ENCODE measurements around the gene POLR3G.

DNA sequence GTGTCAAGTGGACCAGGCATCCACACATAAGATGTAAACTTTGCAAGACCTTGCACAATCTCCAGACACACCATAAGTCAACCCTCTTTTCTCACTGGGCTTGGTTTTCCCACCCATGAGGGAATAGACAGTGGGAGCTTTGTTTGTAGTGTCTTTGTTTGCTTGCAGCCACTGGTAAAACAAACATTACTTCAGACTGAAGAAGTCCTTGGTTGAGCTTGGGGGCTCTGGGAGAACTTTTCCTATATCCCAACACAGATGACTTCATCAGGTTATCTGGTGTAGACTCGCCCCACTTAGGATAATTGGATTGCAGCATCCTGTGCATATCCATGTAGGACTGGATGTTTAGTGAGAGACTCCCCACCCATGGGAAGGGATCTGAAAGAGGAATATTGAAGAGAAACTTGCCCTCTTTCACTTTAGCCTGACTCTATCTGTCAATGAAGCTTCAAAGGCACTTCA lies 72.4 kb downstream of the POLR3G start:
- TF ChIP-seq POLR2A (IDR thresholded peaks at IDR 0.05) = no peak
- TF ChIP-seq, protein P1, sequence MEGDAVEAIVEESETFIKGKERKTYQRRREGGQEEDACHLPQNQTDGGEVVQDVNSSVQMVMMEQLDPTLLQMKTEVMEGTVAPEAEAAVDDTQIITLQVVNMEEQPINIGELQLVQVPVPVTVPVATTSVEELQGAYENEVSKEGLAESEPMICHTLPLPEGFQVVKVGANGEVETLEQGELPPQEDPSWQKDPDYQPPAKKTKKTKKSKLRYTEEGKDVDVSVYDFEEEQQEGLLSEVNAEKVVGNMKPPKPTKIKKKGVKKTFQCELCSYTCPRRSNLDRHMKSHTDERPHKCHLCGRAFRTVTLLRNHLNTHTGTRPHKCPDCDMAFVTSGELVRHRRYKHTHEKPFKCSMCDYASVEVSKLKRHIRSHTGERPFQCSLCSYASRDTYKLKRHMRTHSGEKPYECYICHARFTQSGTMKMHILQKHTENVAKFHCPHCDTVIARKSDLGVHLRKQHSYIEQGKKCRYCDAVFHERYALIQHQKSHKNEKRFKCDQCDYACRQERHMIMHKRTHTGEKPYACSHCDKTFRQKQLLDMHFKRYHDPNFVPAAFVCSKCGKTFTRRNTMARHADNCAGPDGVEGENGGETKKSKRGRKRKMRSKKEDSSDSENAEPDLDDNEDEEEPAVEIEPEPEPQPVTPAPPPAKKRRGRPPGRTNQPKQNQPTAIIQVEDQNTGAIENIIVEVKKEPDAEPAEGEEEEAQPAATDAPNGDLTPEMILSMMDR (IDR thresholded peaks at IDR 0.05 in 8 of 11, conservative IDR thresholded peaks at IDR 0.05 in 3 of 11) = no peak

Data from spleen (tissue), 7 donors.